Stimulated activated naive CD4-positive, alpha-beta T cell (primary cell): Measurements from ENCODE around the gene KRT86.
"Not testable (repeated sequence)": the region's sequence is repeated elsewhere in the genome, so short reads cannot be mapped to it uniquely, and the experiment has no call there.

Experiments used
- DNase-seq, 6 experiments: peaks; one replicate each; lab custom pipeline; 2025; lab: John Stamatoyannopoulos, UW

The KRT86 gene

DNA sequence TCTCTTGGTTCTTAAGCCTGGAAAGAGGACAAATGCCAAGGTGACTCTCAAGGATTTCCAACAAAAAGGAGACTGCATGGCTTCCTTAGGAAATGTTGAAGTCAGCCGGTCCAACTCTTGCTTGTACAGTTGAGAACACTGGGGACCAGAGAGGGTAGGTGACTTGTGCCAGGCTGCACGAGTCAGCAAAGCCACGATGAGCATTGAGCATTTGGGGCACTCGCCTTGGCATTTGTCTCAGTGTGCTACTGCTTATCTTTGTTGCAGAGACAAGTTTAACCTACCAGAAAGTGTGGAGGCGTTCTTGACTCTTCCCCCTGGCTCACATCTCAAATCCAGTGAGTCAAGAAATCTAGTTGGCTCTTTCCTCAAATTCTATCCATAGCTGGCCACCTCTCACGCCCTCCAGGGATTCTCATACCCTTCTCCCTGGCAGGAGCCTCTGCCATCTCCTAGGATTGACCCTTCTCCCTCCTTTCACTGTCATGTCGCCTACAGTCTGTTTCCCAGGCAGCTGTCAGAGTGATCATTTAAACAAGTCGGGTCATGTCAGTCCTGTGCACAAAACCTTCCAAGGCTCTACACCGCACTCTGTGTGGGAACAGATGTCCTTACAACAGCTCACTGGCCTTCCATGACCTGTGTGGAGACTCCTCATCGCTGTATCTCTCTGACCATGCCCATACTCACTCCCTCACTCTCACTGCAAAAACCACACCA is 64.0 kb downstream of the KRT86 start:
- DNase-seq = no peak

DNA sequence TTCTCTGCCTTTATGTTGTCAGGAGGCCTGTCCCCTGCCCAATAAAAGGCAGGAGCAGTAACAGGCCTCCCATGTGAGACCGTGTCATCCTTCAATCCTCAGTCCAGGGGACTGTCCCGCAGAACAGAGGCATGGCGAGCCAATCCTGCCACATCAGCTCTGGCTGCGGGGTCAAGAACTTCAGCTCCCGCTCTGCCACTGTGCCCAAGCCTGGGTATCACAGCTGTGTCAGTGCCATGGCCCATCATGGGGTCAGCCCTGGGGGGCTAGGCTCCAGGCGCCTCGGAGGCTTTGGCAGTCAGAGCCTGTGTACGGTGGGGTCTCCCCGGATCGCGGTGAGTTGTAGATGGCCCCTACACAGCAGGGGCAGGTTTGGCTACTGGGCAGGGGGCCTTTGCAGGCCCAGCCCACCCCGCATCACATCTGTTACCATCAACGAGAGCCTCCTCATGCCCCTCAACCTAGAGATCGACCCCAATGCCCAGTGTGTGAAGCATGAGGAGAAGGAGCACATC is 66.7 kb downstream of the KRT86 start:
- DNase-seq = no peak

DNA sequence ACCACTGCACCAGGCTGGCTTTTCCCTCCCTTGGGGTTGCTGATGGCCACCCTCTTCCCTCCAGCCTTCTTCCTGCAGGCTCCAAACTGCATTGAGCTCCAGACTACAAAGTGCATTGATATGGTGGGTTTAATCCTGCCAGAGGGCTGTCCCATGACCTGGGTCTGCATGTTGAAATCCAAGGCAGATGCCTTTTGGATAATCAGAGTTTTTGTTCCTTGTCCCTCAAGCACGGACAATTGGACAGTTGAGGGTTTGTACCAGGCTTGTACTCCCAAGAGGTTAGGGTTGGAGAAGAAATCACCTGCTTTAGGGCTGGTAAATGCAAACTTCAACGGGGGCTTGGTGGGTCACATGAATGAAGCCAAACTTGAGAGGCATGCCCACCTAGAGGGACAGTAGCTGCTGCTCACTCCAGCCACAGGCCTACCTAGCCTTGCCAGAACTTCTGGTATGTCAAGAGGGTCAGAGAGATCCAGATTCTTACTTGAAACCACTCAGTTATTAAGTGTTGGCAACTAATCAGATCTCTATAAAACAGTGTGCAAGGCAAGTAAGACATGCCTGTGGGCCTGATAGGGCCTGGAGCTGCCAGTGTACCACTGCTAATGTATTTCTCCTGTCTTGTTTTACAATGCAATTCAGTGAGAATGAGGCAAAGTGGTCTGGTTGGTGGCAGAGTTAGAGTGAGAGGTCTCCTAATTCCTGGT is 68.5 kb downstream of the KRT86 start:
- DNase-seq = no peak

DNA sequence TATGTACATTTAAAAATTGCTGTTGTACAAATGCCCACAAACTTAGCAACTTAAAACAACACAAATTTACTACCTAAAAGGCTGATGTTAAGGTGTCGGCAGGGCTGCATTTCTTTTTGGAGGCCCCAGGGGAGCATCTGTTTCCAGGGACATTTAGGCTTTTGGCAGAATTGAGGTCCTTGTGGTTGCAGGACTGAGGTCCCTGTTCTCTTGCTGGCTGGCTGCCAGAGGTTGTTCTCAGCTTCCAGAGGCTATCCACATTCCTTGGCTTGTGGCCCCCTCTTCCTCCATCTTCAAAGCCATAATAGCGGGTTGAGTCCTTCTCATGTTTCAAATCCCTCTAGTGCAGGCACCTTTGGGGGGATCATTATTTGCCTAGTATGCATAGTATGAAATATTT is 69.1 kb downstream of the KRT86 start:
- no peak for DNase-seq

DNA sequence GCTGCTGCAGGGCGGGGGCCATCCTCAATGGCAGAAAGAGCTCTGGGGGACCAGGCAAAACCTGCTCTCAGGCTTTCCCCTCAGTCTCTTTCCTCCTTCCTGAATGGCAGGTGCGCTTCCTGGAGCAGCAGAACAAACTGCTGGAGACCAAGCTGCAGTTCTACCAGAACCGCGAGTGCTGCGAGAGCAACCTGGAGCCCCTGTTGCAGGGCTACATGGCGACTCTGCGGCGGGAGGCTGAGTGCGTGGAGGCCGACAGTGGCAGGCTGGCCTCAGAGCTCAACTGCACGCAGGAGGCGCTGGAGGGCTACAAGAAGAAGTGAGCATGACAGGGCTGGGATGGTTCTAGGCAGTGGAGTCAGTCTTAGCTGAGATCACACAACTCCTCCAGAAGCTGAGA is 69.7 kb downstream of the KRT86 start:
- DNase-seq = no peak

DNA sequence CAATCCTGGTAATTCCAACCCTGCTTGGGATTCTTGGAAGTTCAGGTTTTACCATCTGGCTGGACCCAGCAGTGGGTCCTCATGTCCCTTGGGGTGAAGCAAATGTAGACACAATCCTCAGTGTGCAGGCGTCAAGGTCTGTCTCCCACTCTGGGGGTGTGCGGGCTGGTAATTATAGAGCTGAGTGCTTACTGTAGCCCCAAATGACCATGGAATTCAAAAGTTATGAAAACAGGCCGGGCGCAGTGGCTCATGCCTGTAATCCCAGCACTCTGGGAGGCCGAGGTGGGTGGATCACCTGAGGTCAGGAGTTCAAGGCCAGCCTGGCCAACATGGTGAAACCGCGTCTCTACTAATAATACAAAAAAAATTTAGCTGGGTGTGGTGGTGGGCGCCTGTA is 70.6 kb downstream of the KRT86 start:
- DNase-seq = not testable (repeated sequence)

DNA sequence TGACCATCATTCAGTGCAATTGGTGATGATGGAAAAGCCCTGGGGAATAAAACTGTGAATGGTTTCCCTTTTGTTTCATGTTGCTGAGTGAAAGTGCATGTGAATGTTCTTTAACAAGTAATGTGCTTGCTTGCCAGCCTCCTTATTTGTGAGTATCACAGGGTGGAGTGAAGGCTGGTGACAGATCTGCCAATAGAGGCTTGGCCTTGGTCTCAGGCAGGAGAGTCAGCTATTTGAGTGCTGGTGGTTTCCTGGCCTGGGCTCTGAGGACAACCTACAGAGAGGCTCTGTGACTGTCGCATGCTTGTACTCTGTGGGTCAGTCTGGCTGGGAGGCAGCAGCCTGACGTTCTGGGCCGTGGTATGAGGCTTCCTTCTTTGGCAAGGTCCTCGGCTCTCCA is 72.1 kb downstream of the KRT86 start:
- no peak for DNase-seq

DNA sequence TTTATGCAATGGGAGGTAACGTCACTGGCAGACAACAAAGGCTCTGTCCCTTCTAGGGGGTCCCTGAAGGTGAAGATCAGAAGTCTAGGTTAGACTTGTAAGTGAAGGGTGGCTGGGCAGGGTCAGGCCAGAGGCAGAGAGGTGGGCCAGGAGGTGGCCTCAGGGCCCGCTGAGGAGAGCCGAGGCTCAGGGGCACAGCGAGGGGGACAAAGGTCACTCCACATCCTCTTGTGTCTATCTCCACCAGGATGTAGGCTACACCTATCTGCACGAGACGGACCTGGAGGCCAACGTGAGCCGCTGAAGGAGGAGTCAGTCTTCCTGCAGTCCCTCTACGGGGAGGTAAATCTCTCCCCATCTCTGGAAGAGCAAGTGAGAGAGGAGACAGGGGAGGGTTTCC is 72.6 kb downstream of the KRT86 start:
- no peak for DNase-seq

DNA sequence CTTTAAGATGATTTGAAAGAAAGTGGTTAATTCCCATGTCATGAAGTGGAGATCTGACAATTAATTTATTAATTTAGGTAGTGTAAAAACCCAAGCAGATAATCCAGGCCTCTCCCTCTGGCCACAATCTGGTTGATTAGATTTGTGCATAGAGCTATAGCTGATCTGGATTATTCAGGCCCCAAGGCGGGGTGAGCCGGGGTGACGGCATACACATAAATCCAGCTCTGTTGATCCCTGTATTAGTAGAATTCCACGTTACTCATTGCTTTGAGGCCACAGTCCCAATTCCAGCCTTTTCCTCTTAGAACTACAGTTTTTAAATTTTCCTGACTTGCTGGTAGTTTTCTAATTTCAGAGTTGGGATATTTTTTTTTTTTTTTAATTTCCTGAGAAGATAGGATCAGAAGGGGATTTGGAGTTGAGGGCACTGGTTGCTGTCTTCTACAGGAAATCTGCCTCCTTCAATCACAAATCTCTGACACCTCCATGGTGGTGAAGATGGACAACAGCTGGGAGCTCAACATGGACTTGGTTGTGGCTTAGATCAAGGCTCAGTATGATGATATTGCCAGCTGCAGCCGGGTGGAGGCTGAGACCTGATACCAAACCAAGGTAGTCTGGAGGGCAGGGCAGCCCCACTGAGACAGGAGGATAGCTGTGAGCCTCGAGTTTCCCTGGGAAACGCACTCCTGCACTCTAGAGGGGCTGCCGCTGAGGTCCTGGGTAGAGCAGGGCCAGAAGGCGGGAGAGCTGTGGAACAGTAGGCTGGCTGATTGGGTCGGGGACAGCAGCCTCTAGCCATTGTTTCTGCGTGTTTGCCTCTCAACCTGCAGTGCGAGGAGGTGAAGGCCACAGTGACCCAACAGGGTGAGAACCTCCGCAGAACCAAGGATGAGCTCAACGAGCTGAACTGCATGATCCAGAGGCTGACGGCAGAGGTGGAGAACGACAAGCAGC is 73.4 kb downstream of the KRT86 start:
- DNase-seq = no peak

DNA sequence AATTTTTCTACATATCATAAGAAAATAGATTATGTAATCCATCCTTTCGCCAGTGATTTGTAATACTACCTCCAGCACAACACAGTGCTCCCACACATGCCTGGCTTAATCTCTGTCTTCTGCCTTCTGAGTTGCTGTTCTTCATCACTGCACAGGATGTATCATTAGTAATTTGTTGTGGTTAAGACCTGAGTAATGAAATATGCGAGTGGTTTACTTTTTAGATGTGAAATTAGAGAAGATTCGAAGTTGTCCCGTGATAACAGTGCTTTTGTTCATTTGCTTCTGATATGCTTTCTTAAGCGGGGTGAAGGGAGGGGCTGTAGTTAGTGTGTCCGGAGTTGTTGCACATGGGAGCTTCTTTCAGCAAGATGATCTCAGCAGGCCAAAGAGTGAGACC is 74.8 kb downstream of the KRT86 start:
- DNase-seq = no peak

DNA sequence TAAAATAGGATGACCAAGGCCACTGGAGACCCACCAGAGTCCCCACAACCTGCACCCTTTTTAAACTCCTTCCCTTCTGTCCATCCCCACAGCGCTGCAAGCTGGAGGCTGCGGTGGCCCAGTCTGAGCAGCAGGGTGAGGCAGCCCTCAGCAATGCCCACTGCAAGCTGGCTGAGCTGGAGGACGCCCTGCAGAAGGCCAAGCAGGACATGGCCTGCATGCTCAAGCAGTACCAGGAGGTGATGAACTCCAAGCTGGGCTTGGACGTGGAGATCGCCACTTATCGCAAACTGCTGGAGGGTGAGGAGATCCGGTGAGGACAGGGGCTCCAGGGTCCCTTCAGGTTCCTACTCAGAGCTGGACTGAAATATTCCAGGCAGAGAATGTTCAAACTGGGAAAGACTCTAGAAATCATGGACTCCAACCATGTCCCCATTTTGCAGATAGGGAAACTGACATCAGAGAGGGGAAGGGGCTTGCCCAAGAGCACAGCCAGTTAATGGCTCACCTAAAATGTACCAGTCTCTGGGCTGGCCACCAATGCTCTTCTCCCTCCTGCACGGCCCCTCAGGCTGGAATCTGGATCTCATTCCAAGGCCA is 75.7 kb downstream of the KRT86 start:
- DNase-seq = no peak

DNA sequence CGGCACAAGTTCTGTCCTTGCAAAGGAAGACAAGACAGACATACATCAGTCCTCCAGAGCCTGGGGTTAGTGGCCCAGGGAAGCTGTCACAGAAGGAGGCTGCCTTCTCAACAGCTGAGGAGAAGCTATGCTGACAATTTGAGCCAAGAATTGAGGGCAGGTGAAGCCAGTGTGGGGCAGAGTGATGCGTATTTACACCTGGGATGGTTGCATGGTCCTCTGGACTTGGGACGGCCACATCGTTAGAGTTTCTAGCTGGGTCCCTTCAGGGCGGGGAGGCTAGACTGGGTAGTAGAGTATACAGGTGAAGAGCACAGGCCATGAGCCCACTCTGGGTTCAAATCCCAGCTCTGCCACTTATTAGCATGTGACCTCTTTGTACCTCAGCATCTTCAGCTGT is 76.3 kb downstream of the KRT86 start:
- no peak for DNase-seq

DNA sequence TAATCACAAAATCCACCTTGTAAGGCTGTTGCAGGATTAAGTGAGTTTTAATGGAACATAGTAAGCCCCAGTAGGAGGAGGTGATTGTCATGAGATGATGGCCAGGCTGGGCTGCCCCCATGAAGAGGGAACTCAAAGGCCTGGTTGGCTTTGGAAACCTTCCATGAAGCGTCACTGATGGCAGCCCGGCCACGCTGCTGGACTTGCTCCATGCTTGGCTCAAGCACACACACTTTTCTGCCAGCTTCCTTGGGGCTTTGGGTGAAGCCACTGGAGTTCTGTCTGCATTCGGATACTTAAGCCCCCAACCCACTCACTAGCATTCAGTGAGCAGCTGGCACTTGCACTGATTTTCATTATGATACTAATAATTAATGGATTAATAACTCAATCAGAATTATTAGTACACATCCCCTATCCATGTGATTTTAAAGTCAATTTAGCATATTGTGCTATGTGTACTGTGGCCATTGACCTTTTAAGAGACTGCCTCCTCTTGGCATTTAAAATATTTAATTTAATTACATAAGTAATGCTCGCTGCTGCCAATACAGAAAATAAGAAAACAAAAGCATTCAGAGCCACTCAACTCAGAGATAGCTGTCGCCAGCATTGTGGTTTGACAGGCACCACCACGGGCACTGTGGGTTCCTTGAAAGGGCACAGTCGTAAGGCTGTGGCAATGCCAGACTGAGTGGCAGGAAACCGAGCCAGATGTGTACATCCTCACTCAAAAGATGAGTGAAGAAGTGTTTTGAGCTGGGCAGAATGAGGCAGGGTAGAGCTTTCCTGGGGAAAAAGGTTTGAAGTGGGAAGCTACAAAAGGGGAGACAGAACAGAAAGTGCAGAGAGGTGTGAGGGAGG is 77.0 kb downstream of the KRT86 start:
- peak; percentile 18 to 74 (median 46) for DNase-seq

DNA sequence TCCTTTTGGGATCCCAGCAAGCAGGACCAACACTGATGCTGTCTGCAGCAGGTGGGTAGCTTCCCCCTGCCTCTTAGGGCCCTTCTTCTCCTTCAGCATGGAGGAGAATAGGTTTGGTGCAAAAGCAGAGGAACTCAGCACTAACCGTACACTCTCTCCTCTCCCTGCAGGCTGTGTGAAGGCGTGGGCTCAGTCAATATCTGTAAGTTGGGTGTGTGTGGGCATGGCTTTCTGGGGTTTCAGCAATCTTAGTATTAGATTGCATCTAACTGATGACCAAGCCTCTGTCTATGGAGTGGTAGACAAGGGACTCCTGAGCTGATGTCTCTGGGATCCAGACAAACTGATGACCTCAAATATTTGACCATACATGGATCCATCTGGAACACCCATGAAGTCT is 78.5 kb downstream of the KRT86 start:
- no peak for DNase-seq

DNA sequence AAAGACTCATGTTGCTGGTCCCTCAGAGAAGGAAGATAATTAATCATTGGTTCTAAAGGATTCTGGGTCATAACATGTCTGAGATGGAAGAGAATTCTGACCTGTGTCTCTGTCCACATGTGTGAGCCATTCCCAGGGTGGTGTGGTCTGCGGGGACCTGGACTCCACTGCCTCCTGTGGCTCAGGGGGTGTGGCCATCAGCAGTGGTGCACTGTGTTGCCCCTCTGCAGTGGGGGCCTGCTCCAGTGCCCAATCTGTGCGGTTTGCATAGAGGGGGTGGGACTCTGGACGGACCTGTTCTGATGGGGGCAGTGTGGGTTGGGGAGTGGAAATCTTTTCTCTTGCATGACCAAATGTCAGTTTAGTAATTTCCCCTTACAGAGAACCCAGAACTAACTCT is 79.3 kb downstream of the KRT86 start:
- no peak for DNase-seq

DNA sequence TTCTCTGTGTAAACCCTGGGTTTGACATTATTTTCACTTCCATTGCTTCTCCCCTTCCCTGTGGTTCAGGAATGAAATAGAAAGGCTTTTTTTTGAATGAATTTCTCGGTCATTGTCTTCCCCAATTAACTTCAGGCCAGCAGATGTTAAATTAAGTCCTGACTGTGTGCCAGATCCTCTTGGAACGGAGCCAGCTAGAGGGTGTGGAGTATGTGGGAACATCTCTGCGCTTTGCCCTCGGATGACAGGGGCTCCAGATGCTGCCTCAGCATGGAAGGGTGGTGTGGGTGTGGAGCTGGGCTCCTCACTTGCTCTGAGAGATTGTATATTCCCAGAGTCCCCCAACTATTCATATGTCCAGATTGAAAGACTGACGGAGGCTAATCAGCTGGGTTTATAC is 79.8 kb downstream of the KRT86 start:
- no peak for DNase-seq

DNA sequence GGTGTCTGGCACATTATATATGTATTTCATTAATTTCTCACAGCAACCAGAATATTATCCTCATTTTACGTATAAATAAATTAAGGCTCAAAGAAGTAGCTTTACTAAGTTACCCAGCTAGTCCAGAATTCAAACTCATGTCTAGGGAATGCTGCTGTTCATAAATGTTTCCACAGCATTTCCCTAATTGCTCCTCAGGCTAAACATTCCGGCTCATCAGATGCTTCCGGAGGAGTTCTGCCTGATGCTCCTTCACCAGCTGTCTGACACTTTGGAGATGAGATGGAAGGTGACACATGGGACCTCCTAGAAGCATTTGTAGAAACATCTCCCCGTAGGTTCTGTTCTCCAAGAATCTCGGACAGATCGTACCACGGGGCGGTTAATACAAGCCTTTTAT is 80.7 kb downstream of the KRT86 start:
- no peak for DNase-seq

DNA sequence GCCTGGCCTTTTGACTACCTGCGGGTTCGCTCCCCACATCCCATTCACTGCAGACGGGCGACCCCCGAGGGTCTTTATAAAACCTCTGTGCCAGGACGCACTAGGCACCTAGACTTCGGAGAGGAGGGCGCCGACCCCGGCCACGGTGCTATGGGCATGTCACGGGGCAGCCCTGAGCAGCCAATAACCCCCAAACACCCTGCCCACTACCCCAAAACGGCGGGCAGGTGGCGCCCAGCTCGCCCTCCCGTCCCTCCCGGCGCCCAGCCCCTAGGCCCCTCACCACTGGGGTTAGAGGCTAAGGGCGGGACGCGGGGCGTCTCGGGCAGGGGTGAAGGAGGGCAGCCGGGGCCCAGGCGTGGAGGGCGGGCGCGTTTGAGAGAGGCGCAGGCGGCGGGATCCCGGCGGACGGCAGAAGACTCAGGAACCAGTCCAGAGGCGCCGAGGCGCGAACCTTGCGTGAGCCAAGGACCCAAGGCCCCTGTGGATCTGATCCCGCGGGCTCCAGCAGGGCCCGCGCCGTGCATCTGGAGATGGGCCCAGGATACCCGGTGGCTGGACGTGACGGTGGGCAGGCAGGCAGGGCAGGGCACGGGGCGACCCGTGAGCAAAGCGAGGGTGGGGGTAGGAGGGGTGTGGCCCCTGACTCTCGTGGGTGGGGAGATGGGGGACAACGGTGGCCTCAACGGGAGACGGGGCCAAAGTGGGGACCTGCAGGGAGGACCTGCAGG is 81.8 kb downstream of the KRT86 start:
- DNase-seq = no peak

DNA sequence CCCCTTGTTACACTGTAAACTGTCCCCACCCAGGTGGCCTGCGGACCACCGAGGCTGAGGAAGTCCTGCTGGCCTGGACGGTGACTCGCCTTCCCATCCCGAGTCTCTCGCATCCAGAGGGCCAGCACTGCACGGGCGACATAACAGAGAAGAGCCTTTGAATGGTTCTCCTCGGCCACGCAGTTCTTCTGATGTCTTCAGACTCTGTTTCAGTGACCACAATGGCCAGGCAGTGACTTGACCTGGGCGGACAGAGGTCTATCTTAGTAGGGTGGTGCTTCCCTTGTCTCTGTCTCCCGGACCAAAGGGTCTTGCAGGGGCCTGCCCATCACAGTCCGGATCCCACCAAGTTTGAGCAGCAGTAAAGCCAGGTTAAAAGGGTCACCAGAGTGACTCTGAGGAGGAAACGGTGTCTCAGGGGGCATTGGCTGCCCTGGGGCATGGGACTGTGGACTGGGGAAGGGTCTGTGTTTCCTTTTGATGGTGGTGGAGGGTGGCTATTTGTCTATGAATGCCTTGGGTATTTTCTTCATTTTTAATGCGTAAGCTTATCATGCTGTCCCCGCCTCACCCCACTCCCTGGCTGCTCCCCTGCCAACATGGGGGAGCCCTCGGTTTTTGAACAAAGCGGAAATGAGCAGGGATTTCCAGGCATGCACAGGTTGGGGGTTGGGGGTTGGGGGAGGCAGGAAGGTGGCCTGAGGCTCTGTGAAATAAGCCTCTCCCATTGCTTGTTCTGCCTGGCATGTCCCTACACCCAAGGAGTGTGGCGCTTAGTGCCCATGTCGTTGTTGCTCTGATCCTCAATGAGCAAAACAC is 82.5 kb downstream of the KRT86 start:
- no peak for DNase-seq
